ENCODE data around the gene POLR3E. TPM values are rescaled to one million over a fixed set of nuclear protein-coding genes. Genes with fewer than 3 reads are reported as not detected.

The POLR3E gene, protein sequence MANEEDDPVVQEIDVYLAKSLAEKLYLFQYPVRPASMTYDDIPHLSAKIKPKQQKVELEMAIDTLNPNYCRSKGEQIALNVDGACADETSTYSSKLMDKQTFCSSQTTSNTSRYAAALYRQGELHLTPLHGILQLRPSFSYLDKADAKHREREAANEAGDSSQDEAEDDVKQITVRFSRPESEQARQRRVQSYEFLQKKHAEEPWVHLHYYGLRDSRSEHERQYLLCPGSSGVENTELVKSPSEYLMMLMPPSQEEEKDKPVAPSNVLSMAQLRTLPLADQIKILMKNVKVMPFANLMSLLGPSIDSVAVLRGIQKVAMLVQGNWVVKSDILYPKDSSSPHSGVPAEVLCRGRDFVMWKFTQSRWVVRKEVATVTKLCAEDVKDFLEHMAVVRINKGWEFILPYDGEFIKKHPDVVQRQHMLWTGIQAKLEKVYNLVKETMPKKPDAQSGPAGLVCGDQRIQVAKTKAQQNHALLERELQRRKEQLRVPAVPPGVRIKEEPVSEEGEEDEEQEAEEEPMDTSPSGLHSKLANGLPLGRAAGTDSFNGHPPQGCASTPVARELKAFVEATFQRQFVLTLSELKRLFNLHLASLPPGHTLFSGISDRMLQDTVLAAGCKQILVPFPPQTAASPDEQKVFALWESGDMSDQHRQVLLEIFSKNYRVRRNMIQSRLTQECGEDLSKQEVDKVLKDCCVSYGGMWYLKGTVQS
- total RNA-seq (ENCODE audit: low replicate concordance), result 52.9 and 56.6 TPM in 2 replicates
- long read RNA-seq, transcript POLR3E-201 (21 exons, 3,697 nt), result major isoform, 22 of 42 reads
- long read RNA-seq, partial matches to known transcripts, result 10 of 42 reads
- long read RNA-seq, other reads (novel, unspliced or antisense), result 7 of 42 reads

DNA sequence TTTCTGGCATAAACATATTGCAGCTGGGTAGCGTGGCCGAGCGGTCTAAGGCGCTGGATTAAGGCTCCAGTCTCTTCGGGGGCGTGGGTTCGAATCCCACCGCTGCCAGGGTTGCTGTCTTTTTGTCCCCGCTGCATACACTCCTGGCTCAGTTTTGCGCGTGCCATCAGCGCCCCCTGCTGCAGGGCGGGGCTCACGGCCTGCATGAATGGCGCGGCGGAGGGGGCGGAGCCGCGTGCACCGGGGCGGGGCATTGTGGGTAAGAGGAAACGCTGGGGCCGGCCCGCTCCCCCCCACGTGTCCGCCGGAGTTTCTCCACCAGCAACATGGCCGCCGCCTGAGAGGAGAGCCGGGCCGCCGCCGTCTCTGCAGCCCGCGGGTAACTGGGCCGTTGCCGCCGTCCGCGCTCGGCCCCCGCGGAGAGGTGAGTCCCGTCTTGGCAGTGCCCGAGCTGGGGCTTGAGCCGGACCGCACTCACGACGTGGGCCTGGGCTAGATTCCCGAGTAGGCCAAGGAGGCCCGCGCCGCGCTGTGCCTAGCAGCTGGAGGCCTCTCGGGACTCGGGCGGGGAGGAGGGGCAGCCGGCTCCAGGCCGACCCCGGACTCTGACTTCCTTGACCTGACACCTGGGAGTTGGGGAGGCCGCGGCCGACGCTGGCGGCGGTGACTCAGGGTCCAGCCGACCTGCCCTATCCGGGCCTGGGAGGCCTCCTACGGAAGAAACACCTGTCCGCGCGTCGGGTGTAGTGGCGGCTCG lies at the start of gene POLR3E:
POLR3E (plus strand) TSS at position 296 of the 757 bp plus-strand sequence. CDS start 5,560 bp downstream, outside the sequence.
- peak; percentile 90 for TF ChIP-seq CTCF (conservative IDR thresholded peaks at IDR 0.05)
- H3K9me3 Mint-ChIP-seq, result no peaks in the 10 kb centered on the region
- peaks cover 11% of the 10 kb centered on the region for H3K36me3 Mint-ChIP-seq
- H3K4me3 Mint-ChIP-seq, result peak within 1 kb of the TSS; percentile 97
- H3K4me1 Mint-ChIP-seq (ENCODE audit: unreplicated experiment), result peaks cover 29% of the 10 kb centered on the region
- peak; percentile 100 for DNase-seq (ENCODE audit: extremely low spot score, unreplicated experiment)
- peak within 1 kb of the TSS; percentile 100 for H3K27ac Mint-ChIP-seq
- H3K27me3 Mint-ChIP-seq, result peaks cover 12% of the 10 kb centered on the region

DNA sequence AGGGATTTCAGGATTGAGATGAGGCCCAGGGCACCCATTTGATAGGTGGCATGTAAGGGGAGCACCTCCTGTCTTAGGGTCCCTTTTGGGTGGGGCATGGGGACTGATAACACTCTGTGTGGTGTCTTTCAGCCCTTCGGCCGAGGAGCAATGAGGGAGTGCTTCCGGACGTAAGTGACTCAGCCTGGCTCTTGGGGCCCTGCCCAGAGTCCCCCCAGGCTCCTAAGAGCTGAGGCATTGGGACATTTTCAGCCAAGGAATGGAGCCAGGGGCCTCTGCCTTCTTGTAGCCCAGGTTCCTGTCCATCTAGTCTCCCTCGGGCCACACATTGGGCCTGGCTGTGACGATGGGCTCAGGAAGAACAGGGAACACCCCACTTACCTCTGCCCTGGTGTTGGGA lies 46.7 kb upstream of the POLR3E start:
- DNase-seq (ENCODE audit: extremely low spot score, unreplicated experiment), result no peak
- Mint-ChIP-seq H3K9me3 (no peaks in the 10 kb centered on the region), H3K4me3 (no peak overlapping the region), H3K27me3 (no peaks in the 10 kb centered on the region), H3K36me3 (peaks cover 18% of the 10 kb centered on the region), H3K27ac (no peak overlapping the region), H3K4me1 (ENCODE audit: unreplicated experiment) (no peaks in the 10 kb centered on the region)
- no peak for TF ChIP-seq CTCF (conservative IDR thresholded peaks at IDR 0.05)

GRCh38 chr16:22252317-22252716 lies 44.9 kb upstream of the POLR3E start:
- H3K36me3 Mint-ChIP-seq, result peaks cover 18% of the 10 kb centered on the region
- H3K4me1 Mint-ChIP-seq (ENCODE audit: unreplicated experiment), result no peaks in the 10 kb centered on the region
- no peaks in the 10 kb centered on the region for H3K27me3 Mint-ChIP-seq

DNA sequence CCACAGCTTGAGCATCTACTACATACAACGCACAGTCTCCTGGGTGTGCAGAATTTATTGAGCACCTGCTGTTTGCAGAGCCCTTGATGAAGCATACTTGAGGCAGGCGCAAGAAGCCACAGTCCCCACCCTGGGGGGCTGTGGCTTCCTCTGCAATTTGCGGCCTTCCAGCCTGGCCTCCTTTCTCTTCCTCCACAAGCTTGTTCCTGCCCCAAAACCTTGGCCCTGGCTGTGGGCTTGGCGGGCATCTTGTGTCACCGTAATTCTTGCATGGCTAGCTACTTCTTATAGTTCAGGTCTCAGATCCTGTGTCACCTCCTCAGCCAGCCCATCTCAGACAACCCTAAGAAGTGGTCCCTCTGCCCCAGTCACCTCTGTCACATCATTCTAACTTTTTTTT lies 43.9 kb upstream of the POLR3E start:
- Mint-ChIP-seq H3K36me3 (peaks cover 13% of the 10 kb centered on the region), H3K9me3 (no peaks in the 10 kb centered on the region), H3K4me3 (no peak overlapping the region), H3K27ac (no peak overlapping the region), H3K27me3 (no peaks in the 10 kb centered on the region), H3K4me1 (ENCODE audit: unreplicated experiment) (no peaks in the 10 kb centered on the region)
- DNase-seq (ENCODE audit: extremely low spot score, unreplicated experiment), result no peak
- no peak for TF ChIP-seq CTCF (conservative IDR thresholded peaks at IDR 0.05)

More at GRCh38 chr16:22252317-22252716, 44.9 kb upstream of the POLR3E start:
- Mint-ChIP-seq H3K4me3 (no peak overlapping the region), H3K9me3 (no peaks in the 10 kb centered on the region), H3K27ac (no peak overlapping the region)
- DNase-seq (ENCODE audit: extremely low spot score, unreplicated experiment), result no peak
- TF ChIP-seq CTCF (conservative IDR thresholded peaks at IDR 0.05), result no peak

DNA sequence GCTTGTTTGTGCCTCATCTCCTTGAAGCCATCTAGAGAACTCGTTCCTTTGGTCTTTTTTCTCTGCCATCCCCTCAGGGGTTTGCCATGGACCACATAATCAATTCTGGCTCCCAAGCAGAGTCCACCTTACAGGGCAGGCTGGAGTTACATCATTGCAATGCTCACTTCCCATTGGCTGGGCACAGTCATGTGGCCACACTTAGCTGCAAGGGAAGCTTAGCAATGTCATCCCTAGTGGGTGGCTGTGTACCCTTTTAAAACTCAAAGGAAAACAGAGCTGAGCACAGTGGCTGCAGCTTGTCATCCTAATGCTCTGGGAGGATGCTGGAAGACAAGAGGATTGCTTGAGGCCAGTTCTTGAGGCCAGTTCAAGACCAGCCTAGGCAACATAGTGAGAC lies 41.9 kb upstream of the POLR3E start:
- no peak for DNase-seq (ENCODE audit: extremely low spot score, unreplicated experiment)
- no peaks in the 10 kb centered on the region for H3K27me3 Mint-ChIP-seq
- no peak overlapping the region for H3K4me3 Mint-ChIP-seq
- no peak for TF ChIP-seq CTCF (conservative IDR thresholded peaks at IDR 0.05)
- no peaks in the 10 kb centered on the region for H3K9me3 Mint-ChIP-seq
- H3K36me3 Mint-ChIP-seq, result peaks cover 23% of the 10 kb centered on the region
- H3K4me1 Mint-ChIP-seq (ENCODE audit: unreplicated experiment), result no peaks in the 10 kb centered on the region
- no peak overlapping the region for H3K27ac Mint-ChIP-seq
